Neural crest cell (in vitro differentiated cells): ENCODE data around the gene CSAD. TPM values are rescaled to one million over a fixed set of nuclear protein-coding genes. Genes with fewer than 3 reads are reported as not detected.

Source experiments
- DNase-seq: peaks from one replicate; pipeline ENCODE4 v3.0.0; 2021; ENCODE audit warnings: low read depth, mixed read lengths, low spot score
- H3K27ac Mint-ChIP-seq: one replicate; pipeline ENCODE4 v1.8.0; 2021; ENCODE audit warnings: mild to moderate bottlenecking, mixed read lengths; ENCODE audit not compliant: unreplicated experiment
- H3K27me3 Mint-ChIP-seq: 2 replicates; pipeline ENCODE4 v1.8.0; 2021; ENCODE audit warnings: low read depth, mild to moderate bottlenecking, mixed read lengths
- H3K36me3 Mint-ChIP-seq: 2 replicates; pipeline ENCODE4 v1.8.0; 2021; ENCODE audit warnings: low read depth, mild to moderate bottlenecking, mixed read lengths
- H3K4me1 Mint-ChIP-seq: 2 replicates; pipeline ENCODE4 v1.8.0; 2021; ENCODE audit warnings: mixed read lengths
- H3K4me3 Mint-ChIP-seq: one replicate; pipeline ENCODE4 v1.8.0; 2021; ENCODE audit warnings: mild to moderate bottlenecking, mixed read lengths
- H3K9me3 Mint-ChIP-seq: 2 replicates; pipeline ENCODE4 v1.8.0; 2021; ENCODE audit warnings: mixed read lengths
- total RNA-seq: library from RNA; stranded (reverse); gene quantifications from 2 replicates; pipeline ENCODE4 v1.2.1, GENCODE V29; 2021
- TF ChIP-seq, protein P1 (sequence below): fragments of 200-600 bp; sonication (generic); conservative IDR thresholded peaks from 2 replicates; pipeline ENCODE4 v1.5.0; 2021; ENCODE audit warnings: antibody characterized with exemption, mild to moderate bottlenecking

CSAD gene
- total RNA-seq, 1 donor from 2014 or later = 22.1 TPM

- H3K27me3 Mint-ChIP-seq = peaks cover 3% of the 10 kb centered on the region
- TF ChIP-seq, protein P1, sequence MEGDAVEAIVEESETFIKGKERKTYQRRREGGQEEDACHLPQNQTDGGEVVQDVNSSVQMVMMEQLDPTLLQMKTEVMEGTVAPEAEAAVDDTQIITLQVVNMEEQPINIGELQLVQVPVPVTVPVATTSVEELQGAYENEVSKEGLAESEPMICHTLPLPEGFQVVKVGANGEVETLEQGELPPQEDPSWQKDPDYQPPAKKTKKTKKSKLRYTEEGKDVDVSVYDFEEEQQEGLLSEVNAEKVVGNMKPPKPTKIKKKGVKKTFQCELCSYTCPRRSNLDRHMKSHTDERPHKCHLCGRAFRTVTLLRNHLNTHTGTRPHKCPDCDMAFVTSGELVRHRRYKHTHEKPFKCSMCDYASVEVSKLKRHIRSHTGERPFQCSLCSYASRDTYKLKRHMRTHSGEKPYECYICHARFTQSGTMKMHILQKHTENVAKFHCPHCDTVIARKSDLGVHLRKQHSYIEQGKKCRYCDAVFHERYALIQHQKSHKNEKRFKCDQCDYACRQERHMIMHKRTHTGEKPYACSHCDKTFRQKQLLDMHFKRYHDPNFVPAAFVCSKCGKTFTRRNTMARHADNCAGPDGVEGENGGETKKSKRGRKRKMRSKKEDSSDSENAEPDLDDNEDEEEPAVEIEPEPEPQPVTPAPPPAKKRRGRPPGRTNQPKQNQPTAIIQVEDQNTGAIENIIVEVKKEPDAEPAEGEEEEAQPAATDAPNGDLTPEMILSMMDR = no peak
Measured at GRCh38 chr12:53122961-53123468, 57.7 kb downstream of the CSAD start.

DNA sequence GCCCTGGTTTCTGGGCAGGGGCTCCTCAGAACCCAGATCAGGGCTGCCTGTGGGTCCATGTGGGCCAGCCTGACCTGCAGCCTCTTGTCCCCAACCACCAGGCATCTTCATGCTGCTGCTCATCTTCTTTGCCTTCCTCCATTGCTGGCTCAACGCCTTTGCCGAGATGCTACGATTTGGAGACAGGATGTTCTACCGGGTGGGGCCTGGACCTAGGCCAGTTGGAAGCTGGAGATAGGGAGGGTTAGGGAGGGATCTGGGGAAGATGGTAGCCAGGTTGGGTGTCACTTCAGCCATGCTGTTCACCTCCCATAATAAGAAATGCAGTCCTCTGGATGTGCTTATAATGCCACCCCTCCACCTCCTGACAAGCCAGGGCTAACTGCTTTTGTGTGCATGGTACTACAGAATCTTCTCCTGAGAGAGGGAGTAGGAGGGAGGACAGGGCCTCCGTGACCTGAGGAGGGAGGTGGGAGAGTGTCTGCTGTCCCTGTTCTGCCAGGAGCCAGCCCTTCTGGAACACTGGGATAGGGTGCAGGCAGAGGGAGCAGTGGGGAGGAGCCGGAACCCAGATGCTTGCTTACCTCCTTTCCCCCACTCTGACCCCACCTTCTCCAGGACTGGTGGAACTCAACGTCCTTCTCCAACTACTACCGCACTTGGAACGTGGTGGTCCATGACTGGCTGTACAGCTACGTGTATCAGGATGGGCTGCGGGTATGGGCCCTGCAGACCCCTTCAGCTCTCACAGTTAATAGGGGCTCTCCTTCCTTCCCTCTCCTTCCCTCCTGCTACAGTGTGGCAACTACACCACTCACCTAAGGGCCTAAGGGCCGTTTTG is 59.8 kb downstream of the CSAD start:
- H3K9me3 Mint-ChIP-seq = peaks cover 3% of the 10 kb centered on the region
- H3K36me3 Mint-ChIP-seq = no peaks in the 10 kb centered on the region
- peak overlapping the region; percentile 4 for H3K27ac Mint-ChIP-seq
- no peak for DNase-seq
- no peak overlapping the region for H3K4me3 Mint-ChIP-seq
- TF ChIP-seq, protein P1 = no peak
- H3K4me1 Mint-ChIP-seq = no peaks in the 10 kb centered on the region
- no peaks in the 10 kb centered on the region for H3K27me3 Mint-ChIP-seq

More at GRCh38 chr12:53122961-53123468, 57.7 kb downstream of the CSAD start:
- peaks cover 3% of the 10 kb centered on the region for H3K9me3 Mint-ChIP-seq
- no peak overlapping the region for H3K4me3 Mint-ChIP-seq
- no peaks in the 10 kb centered on the region for H3K4me1 Mint-ChIP-seq
- no peaks in the 10 kb centered on the region for H3K36me3 Mint-ChIP-seq
- no peak overlapping the region for H3K27ac Mint-ChIP-seq
- DNase-seq = no peak

DNA sequence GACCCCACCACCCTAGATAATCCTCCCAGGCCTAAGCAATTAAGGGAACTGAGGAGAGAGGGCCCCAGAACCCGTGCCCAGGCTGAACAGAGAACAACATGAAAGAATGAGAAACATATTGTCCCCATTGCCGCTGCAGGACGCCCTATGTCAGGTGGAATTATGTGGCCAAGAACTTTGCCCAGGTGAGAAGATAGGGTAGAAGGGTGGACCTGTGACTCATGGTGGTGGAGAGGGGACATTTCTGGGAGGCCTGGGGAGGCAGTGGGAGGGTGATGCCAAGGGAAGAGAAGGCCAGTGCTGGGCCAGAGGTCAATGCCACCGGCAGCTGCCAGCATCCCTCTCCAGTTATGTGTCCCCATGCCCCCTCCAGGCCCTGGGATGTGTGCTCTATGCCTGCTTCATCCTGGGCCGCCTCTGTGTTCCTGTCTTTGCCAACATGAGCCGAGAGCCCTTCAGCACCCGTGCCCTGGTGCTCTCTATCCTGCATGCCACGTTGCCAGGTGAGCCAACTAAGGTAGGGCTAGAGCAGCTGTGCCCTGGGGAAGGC is 61.9 kb downstream of the CSAD start:
- H3K27ac Mint-ChIP-seq = no peak overlapping the region

GRCh38 chr12:53115891-53116648 is 64.7 kb downstream of the CSAD start:
- no peaks in the 10 kb centered on the region for H3K27me3 Mint-ChIP-seq
- DNase-seq = no peak
- H3K9me3 Mint-ChIP-seq = no peaks in the 10 kb centered on the region
- H3K4me1 Mint-ChIP-seq = no peaks in the 10 kb centered on the region
- TF ChIP-seq, protein P1 = no peak
- no peak overlapping the region for H3K27ac Mint-ChIP-seq
- H3K4me3 Mint-ChIP-seq = no peak overlapping the region
- H3K36me3 Mint-ChIP-seq = no peaks in the 10 kb centered on the region

More for the DNA sequence above, 61.9 kb downstream of the CSAD start:
- Mint-ChIP-seq H3K36me3 (no peaks in the 10 kb centered on the region), H3K27me3 (no peaks in the 10 kb centered on the region), H3K4me3 (no peak overlapping the region), H3K9me3 (no peaks in the 10 kb centered on the region), H3K4me1 (no peaks in the 10 kb centered on the region)
- TF ChIP-seq, protein P1 = no peak
- no peak for DNase-seq

- Mint-ChIP-seq H3K27ac (no peak overlapping the region), H3K4me1 (no peaks in the 10 kb centered on the region), H3K4me3 (no peak overlapping the region), H3K36me3 (no peaks in the 10 kb centered on the region), H3K27me3 (no peaks in the 10 kb centered on the region), H3K9me3 (no peaks in the 10 kb centered on the region)
- TF ChIP-seq, protein P1 = no peak
- DNase-seq = no peak
Measured at GRCh38 chr12:53115112-53115890, 65.4 kb downstream of the CSAD start.
